Measurements from ENCODE around the gene KAZN. TPM values are rescaled to one million over a fixed set of nuclear protein-coding genes. Genes with fewer than 3 reads are reported as not detected.

The KAZN gene
- total RNA-seq, 1 donor from 2014 or later = 9.4 TPM

GRCh38 chr1:15049067-15049466, 450.6 kb downstream of the KAZN start:
- H3K4me3 Mint-ChIP-seq (ENCODE audit: unreplicated experiment) = no peak overlapping the region
- FAIRE-seq (no peak), DNase-seq (ENCODE audit: low read depth) (no peak)
- Histone ChIP-seq H3K79me2 (ENCODE audit: insufficient read depth, low read length) (no peaks in the 10 kb centered on the region), H4K20me1 (ENCODE audit: insufficient read depth, low read length) (peaks cover 3% of the 10 kb centered on the region), H3K4me3 (ENCODE audit: insufficient read depth, low read depth, low read length) (no peak overlapping the region), H2AFZ (ENCODE audit: low read depth, low read length) (no peak overlapping the region), H3K36me3 (ENCODE audit: insufficient read depth, low read length) (no peaks in the 10 kb centered on the region), H3K27me3 (ENCODE audit: insufficient read depth, low read length) (no peaks in the 10 kb centered on the region), H3K27ac (ENCODE audit: low read depth, low read length) (no peak overlapping the region), H3K4me2 (ENCODE audit: low read length) (no peak overlapping the region), H3K9ac (ENCODE audit: low read length) (no peak overlapping the region), H3K9me3 (ENCODE audit: insufficient read depth, low read depth, low read length) (no peaks in the 10 kb centered on the region), H3K4me1 (ENCODE audit: insufficient read depth, low read length) (no peaks in the 10 kb centered on the region)
- no peak for TF ChIP-seq CTCF (IDR thresholded peaks at IDR 0.05; ENCODE audit: insufficient read depth, low read depth, low read length)
- TF ChIP-seq EZH2 (IDR thresholded peaks at IDR 0.05; ENCODE audit: insufficient read depth, low read length) = no peak
- H3K27me3 Mint-ChIP-seq (ENCODE audit: low read depth, unreplicated experiment) = peaks cover 6% of the 10 kb centered on the region
- peaks cover 3% of the 10 kb centered on the region for H3K4me1 Mint-ChIP-seq (ENCODE audit: low read depth, unreplicated experiment)
- no peaks in the 10 kb centered on the region for H3K9me3 Mint-ChIP-seq (ENCODE audit: unreplicated experiment)
- no peak overlapping the region for H3K27ac Mint-ChIP-seq (ENCODE audit: unreplicated experiment)
- H3K36me3 Mint-ChIP-seq (ENCODE audit: low read depth, unreplicated experiment) = peaks cover 6% of the 10 kb centered on the region

DNA sequence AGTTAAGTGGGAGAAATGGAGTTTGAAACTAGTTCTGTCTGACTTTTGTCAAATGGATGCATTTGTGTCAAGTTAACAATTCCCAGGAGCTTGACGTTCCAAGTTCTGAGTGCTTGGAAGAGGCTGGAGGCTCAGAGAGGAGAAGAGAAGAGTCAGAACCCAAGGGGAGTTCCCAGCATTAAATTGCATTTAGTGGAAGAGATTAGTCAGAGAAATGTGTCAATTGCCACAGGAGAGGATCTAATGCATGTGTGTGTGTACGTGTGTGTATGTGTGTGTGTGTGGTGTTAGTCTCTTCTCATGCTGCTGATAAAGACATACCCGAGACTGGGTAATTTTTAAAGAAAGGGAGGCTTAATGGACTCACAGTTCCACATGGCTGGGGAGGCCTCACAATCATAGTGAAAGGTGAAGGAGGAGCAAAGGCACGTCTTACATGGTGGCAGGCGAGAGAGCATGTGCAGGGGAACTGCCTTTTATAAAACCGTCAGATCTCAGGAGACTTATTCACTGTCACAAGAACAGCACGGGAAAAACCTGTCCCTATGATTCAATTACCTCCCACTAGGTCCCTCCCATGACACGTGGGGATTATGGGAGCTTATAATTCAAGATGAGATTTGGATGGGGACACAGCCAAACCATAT, 453.5 kb downstream of the KAZN start:
- Histone ChIP-seq H3K4me1 (ENCODE audit: insufficient read depth, low read length) (peaks cover 3% of the 10 kb centered on the region), H3K36me3 (ENCODE audit: insufficient read depth, low read length) (no peaks in the 10 kb centered on the region), H3K9me3 (ENCODE audit: insufficient read depth, low read depth, low read length) (no peaks in the 10 kb centered on the region), H3K4me2 (ENCODE audit: low read length) (no peak overlapping the region), H3K27ac (ENCODE audit: low read depth, low read length) (no peak overlapping the region), H3K9ac (ENCODE audit: low read length) (no peak overlapping the region), H3K27me3 (ENCODE audit: insufficient read depth, low read length) (no peaks in the 10 kb centered on the region), H2AFZ (ENCODE audit: low read depth, low read length) (no peak overlapping the region), H4K20me1 (ENCODE audit: insufficient read depth, low read length) (peaks cover 7% of the 10 kb centered on the region), H3K79me2 (ENCODE audit: insufficient read depth, low read length) (no peaks in the 10 kb centered on the region), H3K4me3 (ENCODE audit: insufficient read depth, low read depth, low read length) (no peak overlapping the region)
- H3K9me3 Mint-ChIP-seq (ENCODE audit: unreplicated experiment) = no peaks in the 10 kb centered on the region
- no peak overlapping the region for H3K4me3 Mint-ChIP-seq (ENCODE audit: unreplicated experiment)
- peaks cover 8% of the 10 kb centered on the region for H3K27me3 Mint-ChIP-seq (ENCODE audit: low read depth, unreplicated experiment)
- peaks cover 3% of the 10 kb centered on the region for H3K4me1 Mint-ChIP-seq (ENCODE audit: low read depth, unreplicated experiment)
- H3K36me3 Mint-ChIP-seq (ENCODE audit: low read depth, unreplicated experiment) = peaks cover 7% of the 10 kb centered on the region
- no peak for TF ChIP-seq CTCF (IDR thresholded peaks at IDR 0.05; ENCODE audit: insufficient read depth, low read depth, low read length)
- TF ChIP-seq EZH2 (IDR thresholded peaks at IDR 0.05; ENCODE audit: insufficient read depth, low read length) = no peak
- H3K27ac Mint-ChIP-seq (ENCODE audit: unreplicated experiment) = no peak overlapping the region
- FAIRE-seq = no peak
- peak; percentile 12 for DNase-seq (ENCODE audit: low read depth)

DNA sequence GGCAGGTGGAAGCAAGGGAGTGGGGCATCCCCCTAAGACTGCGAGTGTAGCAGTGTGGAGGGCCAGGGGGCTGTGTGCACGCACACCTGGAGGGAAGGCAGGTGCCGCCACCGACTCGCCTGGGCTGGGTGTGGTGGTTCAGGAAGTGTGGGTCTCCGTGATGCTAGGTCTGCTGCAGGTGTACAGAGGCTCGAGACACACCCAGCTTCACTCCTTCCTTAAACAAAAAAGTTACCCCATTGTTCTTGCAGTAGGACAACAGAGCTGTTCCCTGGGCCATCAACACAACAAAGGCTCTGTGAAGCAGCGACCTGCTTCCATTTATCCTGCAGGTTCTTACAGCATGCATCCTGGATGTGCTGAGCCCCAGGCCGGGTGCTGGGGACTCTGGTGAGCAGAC, 454.7 kb downstream of the KAZN start:
- H3K27ac Mint-ChIP-seq (ENCODE audit: unreplicated experiment) = no peak overlapping the region

More for the DNA sequence above, 454.7 kb downstream of the KAZN start:
- Histone ChIP-seq H3K36me3 (ENCODE audit: insufficient read depth, low read length) (no peaks in the 10 kb centered on the region), H3K9ac (ENCODE audit: low read length) (no peak overlapping the region), H3K27ac (ENCODE audit: low read depth, low read length) (no peak overlapping the region), H3K79me2 (ENCODE audit: insufficient read depth, low read length) (no peaks in the 10 kb centered on the region), H3K4me3 (ENCODE audit: insufficient read depth, low read depth, low read length) (no peak overlapping the region), H3K4me2 (ENCODE audit: low read length) (no peak overlapping the region), H4K20me1 (ENCODE audit: insufficient read depth, low read length) (peaks cover 7% of the 10 kb centered on the region), H2AFZ (ENCODE audit: low read depth, low read length) (no peak overlapping the region), H3K27me3 (ENCODE audit: insufficient read depth, low read length) (no peaks in the 10 kb centered on the region), H3K4me1 (ENCODE audit: insufficient read depth, low read length) (peaks cover 3% of the 10 kb centered on the region), H3K9me3 (ENCODE audit: insufficient read depth, low read depth, low read length) (no peaks in the 10 kb centered on the region)
- DNase-seq (ENCODE audit: low read depth) = no peak
- Mint-ChIP-seq H3K36me3 (ENCODE audit: low read depth, unreplicated experiment) (peaks cover 7% of the 10 kb centered on the region), H3K4me1 (ENCODE audit: low read depth, unreplicated experiment) (peaks cover 3% of the 10 kb centered on the region), H3K27me3 (ENCODE audit: low read depth, unreplicated experiment) (peaks cover 8% of the 10 kb centered on the region), H3K9me3 (ENCODE audit: unreplicated experiment) (no peaks in the 10 kb centered on the region), H3K4me3 (ENCODE audit: unreplicated experiment) (no peak overlapping the region)
- TF ChIP-seq EZH2 (IDR thresholded peaks at IDR 0.05; ENCODE audit: insufficient read depth, low read length) (no peak), CTCF (IDR thresholded peaks at IDR 0.05; ENCODE audit: insufficient read depth, low read depth, low read length) (no peak)
- FAIRE-seq = no peak
